AG04449 (cell line): Measurements from ENCODE around the gene RETREG1.

ENCODE experiments used
- CTCF ChIA-PET: fragments of 350-600 bp; formaldehyde crosslinking; extraction: SDS; loops from one replicate; lab custom pipeline; 2021; ENCODE audit warnings: antibody characterized with exemption; lab: Yijun Ruan, JAX
- POLR2A ChIA-PET: fragments of 400-600, 350-600 bp; formaldehyde crosslinking; extraction: SDS; loops from one replicate; lab custom pipeline; 2020; ENCODE audit warnings: antibody characterized with exemption, inconsistent platforms; lab: Yijun Ruan, JAX
- DNase-seq: peaks from one replicate; pipeline ENCODE4 v3.0.0-alpha.2; 2010; ENCODE audit warnings: low read depth, low spot score
- H3K4me3 ChIP-seq: 2 replicates; pipeline ENCODE4 v1.5.1; 2011; ENCODE audit warnings: low read depth, mild to moderate bottlenecking, control low read depth, low read length
- CTCF ChIP-seq: IDR thresholded peaks from one replicate; pipeline ENCODE4 v1.5.1; 2011; ENCODE audit warnings: mild to moderate bottlenecking, moderate library complexity, low read length, control low read depth, inconsistent platforms; ENCODE audit not compliant: insufficient read depth; ENCODE audit errors: missing control alignments

RETREG1 gene

GRCh38 chr5:16558984-16559629 lies 57.7 kb downstream of the RETREG1 start:
- POLR2A ChIA-PET = no interaction called here
- CTCF ChIA-PET = interaction anchor here (1.0 to 24.8 kb wide), 3 partner anchors 10 to 645 kb away, joined by 3 to 293 read pairs (median 5); no protein-coding TSS in a partner anchor
- DNase-seq = no peak
- no peak overlapping the region for H3K4me3 ChIP-seq
- no peak for TF ChIP-seq CTCF

GRCh38 chr5:16557477-16557876 lies 59.3 kb downstream of the RETREG1 start:
- CTCF ChIA-PET = interaction anchor here (4.0 to 24.8 kb wide), 3 partner anchors 8 to 67 kb away, joined by 16 to 293 read pairs (median 293); no protein-coding TSS in a partner anchor
- POLR2A ChIA-PET = no interaction called here
- TF ChIP-seq CTCF = no peak
- no peak overlapping the region for H3K4me3 ChIP-seq
- DNase-seq = no peak

GRCh38 chr5:16554110-16554509 lies 62.7 kb downstream of the RETREG1 start:
- no peak for TF ChIP-seq CTCF
- ChIA-PET CTCF (interaction anchor here (0.5 to 15.8 kb wide), 5 partner anchors 9 to 70 kb away, joined by 3 to 293 read pairs (median 8); no protein-coding TSS in a partner anchor), POLR2A (no interaction called here)
- H3K4me3 ChIP-seq = no peak overlapping the region
- DNase-seq = no peak

DNA sequence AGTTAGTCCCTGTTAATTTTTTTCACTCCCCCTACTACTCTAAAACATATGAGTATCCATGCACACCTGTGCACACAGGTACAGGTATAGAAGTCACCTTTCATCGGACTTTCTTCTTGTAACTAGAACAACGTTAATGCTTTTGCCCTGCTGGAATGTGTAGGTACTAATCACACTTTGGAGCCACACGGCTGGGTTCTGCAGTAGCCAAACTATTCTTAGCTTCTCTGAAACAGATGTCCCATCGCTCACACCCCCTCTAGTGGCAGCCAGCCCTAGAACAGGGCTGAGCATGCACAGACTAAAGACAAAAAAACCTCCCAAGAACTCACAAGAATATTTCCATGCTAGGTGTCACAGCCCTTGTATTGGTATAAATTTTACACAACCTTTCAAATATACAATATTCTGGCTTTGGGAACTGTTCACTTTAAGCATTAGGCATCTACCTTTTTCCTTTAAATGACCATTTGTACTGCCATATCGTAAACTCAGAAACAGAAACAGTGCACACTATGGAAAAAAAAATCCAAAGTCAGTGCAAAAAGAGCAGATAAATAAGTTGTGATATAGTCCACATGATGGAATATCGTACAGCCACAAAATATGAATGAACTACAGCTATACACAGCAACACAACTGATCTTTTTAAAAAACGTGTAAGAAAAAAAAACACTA lies 64.0 kb downstream of the RETREG1 start:
- POLR2A ChIA-PET = no interaction called here
- H3K4me3 ChIP-seq = no peak overlapping the region
- no peak for DNase-seq
- CTCF ChIA-PET = interaction anchor here (0.7 to 15.8 kb wide), 28 partner anchors 10 to 651 kb away, joined by 3 to 293 read pairs (median 5); no protein-coding TSS in a partner anchor
- TF ChIP-seq CTCF = peak; percentile 78

DNA sequence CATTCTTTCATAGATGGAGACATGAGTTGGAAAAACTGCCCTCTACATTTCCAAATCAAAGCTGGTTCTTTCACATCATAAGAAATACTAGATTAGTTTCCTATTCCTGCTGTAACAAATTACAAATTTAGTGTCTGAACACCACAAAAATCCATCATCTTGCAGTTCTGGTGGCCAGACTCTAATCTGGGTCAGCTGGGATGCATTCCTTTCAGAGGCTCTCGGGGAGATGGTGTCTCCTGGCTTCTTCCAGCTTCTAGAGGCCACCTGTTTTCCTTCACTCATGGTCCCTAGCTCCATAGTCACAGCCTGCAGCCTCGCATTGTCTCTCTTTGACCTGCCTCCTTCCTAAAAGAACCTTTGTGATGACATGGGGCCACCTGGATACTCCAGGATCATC lies 65.2 kb downstream of the RETREG1 start:
- CTCF ChIA-PET = interaction anchor here (0.6 to 15.8 kb wide), 23 partner anchors 9 to 653 kb away, joined by 3 to 293 read pairs (median 6); no protein-coding TSS in a partner anchor
- no peak for DNase-seq
- TF ChIP-seq CTCF = no peak
- H3K4me3 ChIP-seq = no peak overlapping the region
- POLR2A ChIA-PET = no interaction called here

- H3K4me3 ChIP-seq = no peak overlapping the region
- no peak for DNase-seq
- TF ChIP-seq CTCF = peak; percentile 76
- POLR2A ChIA-PET = no interaction called here
- CTCF ChIA-PET = interaction anchor here (0.7 to 15.8 kb wide), 19 partner anchors 14 to 655 kb away, joined by 3 to 293 read pairs (median 5); no protein-coding TSS in a partner anchor
These were observed 66.4 kb downstream of the RETREG1 start for GRCh38 chr5:16550316-16550952.
